Measurements from ENCODE around the gene RPGRIP1L. TPM values are rescaled to one million over a fixed set of nuclear protein-coding genes. Genes with fewer than 3 reads are reported as not detected.

RPGRIP1L gene
- total and polyA plus RNA-seq, 2 of the 13 experiments (the other 11 are each of a cell fraction or from before 2014, with no cell fraction given), result 5.0 to 13.5 TPM

GRCh38 chr16:53556521-53556920 lies 147.1 kb downstream of the RPGRIP1L start:
- intact Hi-C loops (cut with micrococcal nuclease; ENCODE audit: unreplicated experiment), result loop anchor here (10.0 kb wide), 1 partner anchor 328 kb away; no protein-coding TSS in a partner anchor
- Histone ChIP-seq H3K36me3 (replicated peaks in 1 of 2; ENCODE audit: control insufficient read depth in 1 of 2, insufficient read depth in 2 of 2, low read length in 2 of 2) (no peaks in the 10 kb centered on the region), H3K4me3 (replicated peaks in 1 of 3; ENCODE audit: insufficient read depth in 1 of 3, low read depth in 2 of 3, low read length in 3 of 3) (no peak overlapping the region), H3K27ac (ENCODE audit: extremely low read length, insufficient read depth, low read length) (no peak overlapping the region), H3K27me3 (ENCODE audit: control insufficient read depth in 1 of 2, insufficient read depth in 2 of 2, low read length in 2 of 2) (peaks cover 0 to 33% of the 10 kb centered on the region in 2 experiments), H4K20me1 (ENCODE audit: insufficient read depth, low read length) (no peaks in the 10 kb centered on the region), H3K9me3 (ENCODE audit: low read length) (no peaks in the 10 kb centered on the region), H3K79me2 (ENCODE audit: insufficient read depth, low read length) (no peaks in the 10 kb centered on the region), H2AFZ (ENCODE audit: low read length) (no peak overlapping the region), H3K4me1 (ENCODE audit: insufficient read depth, low read length) (0 out of 2 replicates have a peak, but pooled peaks cover 7% of the 10 kb centered on the region), H3K4me2 (ENCODE audit: low read depth, low read length) (no peak overlapping the region), H3K9ac (ENCODE audit: insufficient read depth, low read depth, low read length) (no peak overlapping the region)
- 25% methylated on average over 8 of the region's 8 CpGs for WGBS (ENCODE audit: low lambda C conversion rate)
- ChIA-PET POLR2A (no interaction called here), CTCF (ENCODE audit: low intra/inter-chr PET ratio, low total read pairs) (no interaction called here)
- BruUV-seq (replicated peaks), result no TSS peak
- DNase-seq (ENCODE audit: low spot score) (no peak), ATAC-seq (no peak), FAIRE-seq (no peak)
- in situ Hi-C loops (cut with HindIII; ENCODE audit: extremely low pct_ligation_motif_present, low pct_unique_long_range_greater_than_20kb), result no loop called here
- TF ChIP-seq NR2F6 (IDR thresholded peaks at IDR 0.05) (no peak), NR2F6 (CRISPR knock-in tag; IDR thresholded peaks at IDR 0.05) (no peak), ZNF749 (CRISPR knock-in tag; IDR thresholded peaks at IDR 0.05; ENCODE audit: borderline replicate concordance) (no peak), FOXK2 (IDR thresholded peaks at IDR 0.05) (no peak), ZNF580 (CRISPR knock-in tag; IDR thresholded peaks at IDR 0.05; ENCODE audit: borderline replicate concordance, low read depth) (no peak), SP4 (CRISPR knock-in tag; IDR thresholded peaks at IDR 0.05) (no peak), NR0B2 (CRISPR knock-in tag; IDR thresholded peaks at IDR 0.05) (no peak), ZC3H13 (CRISPR knock-in tag; IDR thresholded peaks at IDR 0.05) (no peak)
